Thoracic aorta (tissue), 2 donors: ENCODE results near the gene RPN2. TPM values are rescaled to one million over a fixed set of nuclear protein-coding genes. Genes with fewer than 3 reads are reported as not detected.

Source experiments
- ATAC-seq: fragments of 150-250 bp; one replicate; pipeline ENCODE4 v1.8.0; 2017; ENCODE audit warnings: low read depth; ENCODE audit not compliant: insufficient number of reproducible peaks, low FRiP score
- DNase-seq: peaks from one replicate; pipeline ENCODE4 v3.0.0-alpha.2; 2020; ENCODE audit warnings: low spot score
- H3K27ac ChIP-seq, 2 donors: fragments of 200-600 bp; sonication (generic); 1 replicate in 1 of 2; 2 replicates in 1 of 2; pipeline ENCODE4 v1.5.1; 2016; ENCODE audit warnings: mild to moderate bottlenecking in 2 of 2, moderate library complexity in 2 of 2
- H3K27me3 ChIP-seq: fragments of 200-600 bp; sonication (generic); replicated peaks from 2 replicates; pipeline ENCODE4 v1.6.0; 2016; ENCODE audit warnings: mild to moderate bottlenecking; ENCODE audit not compliant: insufficient read depth
- H3K36me3 ChIP-seq: fragments of 200-600 bp; sonication (generic); one replicate; pipeline ENCODE4 v1.5.1; 2016
- H3K4me1 ChIP-seq, 2 donors: fragments of 200-600 bp; sonication (generic); 1 replicate in 1 of 2; 2 replicates in 1 of 2; pipeline versions ENCODE4 v1.5.1 to v1.6.0; 2016; ENCODE audit warnings: low read depth in 2 of 2, mild to moderate bottlenecking in 1 of 2; ENCODE audit not compliant: control insufficient read depth in 1 of 2
- H3K4me3 ChIP-seq: fragments of 200-600 bp; sonication (generic); 2 replicates; pipeline ENCODE4 v1.5.1; 2016; ENCODE audit warnings: mild to moderate bottlenecking
- H3K9me3 ChIP-seq: fragments of 200-600 bp; sonication (generic); 2 replicates; pipeline ENCODE4 v1.5.1; 2016
- total RNA-seq, 2 donors: library from RNA; depleted of rRNA; stranded (reverse); fragments of >200 nt; gene quantifications; one replicate each; pipeline versions ENCODE4 v1.1.0 to v1.2.3, GENCODE V29; 2016
- TF ChIP-seq, protein P1 (sequence below): fragments of 200-600 bp; sonication (generic); IDR thresholded peaks from one replicate; pipeline ENCODE4 v1.5.1; 2019; ENCODE audit warnings: antibody characterized with exemption

RPN2 gene
- total RNA-seq, 2 donors from 2014 or later: 128 to 156 TPM

- ATAC-seq (no peak), DNase-seq (no peak)
- Histone ChIP-seq H3K27me3 (no peaks in the 10 kb centered on the region), H3K27ac (no peak overlapping the region), H3K36me3 (no peaks in the 10 kb centered on the region), H3K4me1 (no peaks in the 10 kb centered on the region), H3K9me3 (no peaks in the 10 kb centered on the region), H3K4me3 (no peak overlapping the region)
- TF ChIP-seq, protein P1, sequence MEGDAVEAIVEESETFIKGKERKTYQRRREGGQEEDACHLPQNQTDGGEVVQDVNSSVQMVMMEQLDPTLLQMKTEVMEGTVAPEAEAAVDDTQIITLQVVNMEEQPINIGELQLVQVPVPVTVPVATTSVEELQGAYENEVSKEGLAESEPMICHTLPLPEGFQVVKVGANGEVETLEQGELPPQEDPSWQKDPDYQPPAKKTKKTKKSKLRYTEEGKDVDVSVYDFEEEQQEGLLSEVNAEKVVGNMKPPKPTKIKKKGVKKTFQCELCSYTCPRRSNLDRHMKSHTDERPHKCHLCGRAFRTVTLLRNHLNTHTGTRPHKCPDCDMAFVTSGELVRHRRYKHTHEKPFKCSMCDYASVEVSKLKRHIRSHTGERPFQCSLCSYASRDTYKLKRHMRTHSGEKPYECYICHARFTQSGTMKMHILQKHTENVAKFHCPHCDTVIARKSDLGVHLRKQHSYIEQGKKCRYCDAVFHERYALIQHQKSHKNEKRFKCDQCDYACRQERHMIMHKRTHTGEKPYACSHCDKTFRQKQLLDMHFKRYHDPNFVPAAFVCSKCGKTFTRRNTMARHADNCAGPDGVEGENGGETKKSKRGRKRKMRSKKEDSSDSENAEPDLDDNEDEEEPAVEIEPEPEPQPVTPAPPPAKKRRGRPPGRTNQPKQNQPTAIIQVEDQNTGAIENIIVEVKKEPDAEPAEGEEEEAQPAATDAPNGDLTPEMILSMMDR: no peak
Observed at GRCh38 chr20:37284691-37285161, 105.6 kb downstream of the RPN2 start.

DNA sequence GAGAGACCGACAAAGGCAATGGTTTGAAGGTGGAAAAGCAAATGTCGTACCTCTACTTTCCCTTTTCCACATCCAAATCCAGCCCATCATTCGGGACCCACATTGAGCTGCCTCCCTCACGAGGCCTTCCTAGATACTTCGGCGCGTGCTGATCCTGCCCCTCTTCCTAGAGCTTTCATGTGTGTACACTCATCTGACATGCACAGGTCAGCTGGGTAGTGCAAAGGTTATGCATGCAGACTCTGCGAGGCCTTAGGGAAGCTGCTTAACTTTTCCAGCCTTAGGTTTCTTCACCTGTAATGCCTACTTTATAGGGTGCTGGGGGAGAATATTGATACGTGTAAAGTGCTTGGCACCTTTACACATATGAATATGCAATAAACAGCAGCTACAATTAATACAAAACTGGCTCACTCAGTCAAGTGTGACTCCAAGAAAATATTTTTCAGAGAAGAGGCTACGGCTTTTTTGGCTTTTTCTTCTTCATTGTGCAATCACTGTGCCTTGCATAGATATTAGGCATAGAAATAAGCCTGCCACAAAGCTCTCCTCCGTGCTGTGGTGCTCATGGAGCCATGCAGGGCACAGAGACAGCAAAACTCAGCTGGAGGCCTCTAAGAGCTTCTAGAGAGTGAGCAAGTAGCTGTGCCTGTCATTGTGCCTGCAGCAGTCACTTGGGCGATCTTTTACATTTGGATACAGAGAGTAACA is 106.7 kb downstream of the RPN2 start:
- Histone ChIP-seq H3K4me3 (no peak overlapping the region), H3K36me3 (no peaks in the 10 kb centered on the region), H3K9me3 (no peaks in the 10 kb centered on the region), H3K27me3 (no peaks in the 10 kb centered on the region), H3K4me1 (peaks cover 7 to 10% of the 10 kb centered on the region in 2 donors), H3K27ac (no peak overlapping the region)
- no peak for DNase-seq
- ATAC-seq: no peak
- TF ChIP-seq, protein P1: no peak

GRCh38 chr20:37288091-37288490 is 109.0 kb downstream of the RPN2 start:
- DNase-seq: no peak
- Histone ChIP-seq H3K4me3 (no peak overlapping the region), H3K9me3 (no peaks in the 10 kb centered on the region)

DNA sequence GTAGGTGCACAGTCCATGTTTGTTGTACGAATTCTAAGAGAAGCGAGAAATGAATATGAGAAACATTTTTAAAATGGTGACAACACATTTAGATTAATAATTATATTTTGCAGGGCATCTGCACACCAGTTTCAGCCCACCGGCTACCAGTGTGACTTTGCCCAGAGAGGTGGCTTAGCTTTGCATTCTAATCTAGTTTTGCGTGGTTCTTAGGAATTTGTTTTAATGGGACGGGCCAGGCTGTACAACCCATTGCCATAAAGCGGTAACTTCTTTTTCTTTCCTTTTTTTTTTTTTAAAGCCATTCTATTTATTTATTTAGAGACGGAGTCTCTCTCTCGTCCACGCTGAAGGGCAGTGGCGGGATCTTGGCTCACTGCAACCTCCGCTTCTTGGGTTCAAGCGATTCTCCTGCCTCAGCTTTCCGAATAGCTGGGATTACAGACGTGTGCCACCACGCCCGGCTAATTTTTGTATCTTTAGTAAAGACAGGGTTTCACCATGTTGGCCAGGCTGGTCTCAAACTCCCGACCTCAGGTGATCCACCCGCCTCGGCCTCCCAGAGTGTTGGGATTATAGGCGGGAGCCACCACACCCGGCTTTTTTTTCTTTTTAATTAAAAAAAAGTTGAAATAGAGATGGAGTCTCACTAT is 111.2 kb downstream of the RPN2 start:
- ATAC-seq (no peak), DNase-seq (no peak)
- Histone ChIP-seq H3K4me1 (peaks cover 16 to 25% of the 10 kb centered on the region in 2 donors), H3K27me3 (no peaks in the 10 kb centered on the region), H3K27ac (peak overlapping the region; percentile 95 to 96), H3K9me3 (no peaks in the 10 kb centered on the region), H3K36me3 (no peaks in the 10 kb centered on the region), H3K4me3 (peak overlapping the region; percentile 94)
- TF ChIP-seq, protein P1: no peak

More at GRCh38 chr20:37288091-37288490, 109.0 kb downstream of the RPN2 start:
- no peak for ATAC-seq
- TF ChIP-seq, protein P1: no peak
- no peaks in the 10 kb centered on the region for H3K27me3 ChIP-seq
- peaks cover 7 to 10% of the 10 kb centered on the region in 2 donors for H3K4me1 ChIP-seq
- no peaks in the 10 kb centered on the region for H3K36me3 ChIP-seq
- no peak overlapping the region for H3K27ac ChIP-seq

Other genes with a start within 250 kb of the RPN2 start
- 100 to 1,000 TPM; 229 to 365 TPM for gene SAMHD1, start 227.6 kb upstream of the RPN2 start, total RNA-seq
- gene RBL1, start 83.3 kb upstream of the RPN2 start, total RNA-seq: 10 to 100 TPM in 1 of 2 donors, 1 to 10 TPM in 1; 2.5 to 17.1 TPM
- gene MROH8, start 218 bp downstream of the RPN2 start, total RNA-seq: 10 to 100 TPM in 1 of 2 donors, 1 to 10 TPM in 1; 1.6 to 12.7 TPM
- gene GHRH, start 82.5 kb downstream of the RPN2 start, total RNA-seq: not detected
- 10 to 100 TPM; 29.0 to 34.3 TPM for gene MANBAL, start 110.3 kb downstream of the RPN2 start, total RNA-seq
- gene SRC, start 166.8 kb downstream of the RPN2 start, total RNA-seq: 10 to 100 TPM; 80.3 to 89.0 TPM